ENCODE measurements around the gene CTNNBIP1. TPM values are rescaled to one million over a fixed set of nuclear protein-coding genes. Genes with fewer than 3 reads are reported as not detected.

The CTNNBIP1 gene
- total RNA-seq, 2 experiments from 2014 or later: 9.0 to 9.6 TPM

DNA sequence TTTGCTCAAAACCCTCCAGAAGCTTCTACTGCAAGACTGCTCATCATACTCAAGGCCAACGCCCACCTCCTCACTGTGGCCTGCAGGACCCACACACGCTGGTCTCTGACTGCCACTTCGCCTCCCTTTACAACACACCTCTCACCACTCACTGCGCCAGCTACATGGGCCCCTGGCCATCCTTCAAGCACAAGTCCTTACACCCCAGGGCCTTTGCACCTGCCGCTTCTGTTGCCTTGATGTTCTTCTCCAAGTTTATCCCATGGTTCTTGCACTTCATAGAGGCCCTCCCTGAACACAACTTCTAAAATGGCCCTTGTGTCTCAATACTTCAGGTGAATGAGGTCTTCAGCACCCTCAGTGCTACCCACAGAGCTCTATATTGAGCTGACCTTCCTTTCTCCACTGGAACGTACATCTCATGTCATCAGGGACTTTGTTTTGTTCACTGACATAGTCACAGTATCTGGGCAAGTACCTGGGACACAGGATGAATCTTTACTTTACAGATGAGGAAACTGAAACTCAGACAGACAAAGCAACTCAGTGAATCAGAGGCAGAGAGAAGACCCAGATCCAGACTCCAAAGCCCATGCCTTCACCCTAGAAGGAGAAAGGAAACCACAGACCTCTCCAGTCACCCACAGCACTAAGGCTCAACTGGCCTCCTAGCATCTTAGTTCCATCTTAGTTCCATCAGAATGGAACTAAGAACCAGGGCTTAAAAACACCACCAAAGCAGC is 51.6 kb downstream of the CTNNBIP1 start:
- POLR2A ChIA-PET: interaction anchor here (0.9 kb wide), 1 partner anchor 84 kb away, joined by 4 read pairs; no protein-coding TSS in a partner anchor
- no peak overlapping the region for H3K4me3 Mint-ChIP-seq
- DNase-seq (no peak), ATAC-seq (peak; percentile 49)
- H3K36me3 Mint-ChIP-seq (ENCODE audit: low read depth): peaks cover 9% of the 10 kb centered on the region
- no peak overlapping the region for H3K27ac Mint-ChIP-seq
- H3K27me3 Mint-ChIP-seq: no peaks in the 10 kb centered on the region
- intact Hi-C loops (cut with micrococcal nuclease): no loop called here
- no peak for TF ChIP-seq CTCF (IDR thresholded peaks at IDR 0.05)
- CTCF ChIA-PET: interaction anchor here (1.0 to 4.7 kb wide), 4 partner anchors 9 to 74 kb away, joined by 4 to 37 read pairs (median 6); no protein-coding TSS in a partner anchor
- peaks cover 8% of the 10 kb centered on the region for H3K4me1 Mint-ChIP-seq (ENCODE audit: low read depth)
- peaks cover 6% of the 10 kb centered on the region for H3K9me3 Mint-ChIP-seq

DNA sequence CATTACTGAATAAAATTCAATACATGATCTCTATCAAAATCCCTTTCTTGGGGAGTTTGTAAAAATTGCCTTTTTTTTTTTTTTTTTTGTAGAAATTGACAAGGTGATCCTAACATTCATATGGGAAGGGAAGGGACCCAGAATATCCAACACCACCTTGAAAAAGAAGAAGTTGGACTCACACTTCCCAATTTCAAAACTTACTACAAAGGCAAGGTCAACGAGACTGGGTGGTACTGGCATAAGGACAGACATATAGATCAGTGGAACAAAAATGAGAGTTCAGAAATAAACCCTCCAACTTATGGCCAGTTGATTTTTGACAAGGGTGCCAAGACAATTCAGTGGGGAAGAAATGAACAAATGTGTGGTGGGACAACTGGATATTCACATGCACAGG is 54.9 kb downstream of the CTNNBIP1 start:
- Mint-ChIP-seq H3K27me3 (peaks cover under 1% of the 10 kb centered on the region), H3K9me3 (peaks cover 6% of the 10 kb centered on the region), H3K27ac (no peak overlapping the region), H3K4me3 (no peak overlapping the region), H3K4me1 (ENCODE audit: low read depth) (peaks cover 15% of the 10 kb centered on the region), H3K36me3 (ENCODE audit: low read depth) (peaks cover 9% of the 10 kb centered on the region)
- ChIA-PET POLR2A (no interaction called here), CTCF (interaction anchor here (1.6 kb wide), 1 partner anchor 133 kb away, joined by 3 read pairs; no protein-coding TSS in a partner anchor)
- intact Hi-C loops (cut with micrococcal nuclease): no loop called here
- ATAC-seq: no peak
- TF ChIP-seq CTCF (IDR thresholded peaks at IDR 0.05): no peak
- DNase-seq: no peak

GRCh38 chr1:9853249-9853595 is 56.8 kb downstream of the CTNNBIP1 start:
- intact Hi-C loops (cut with micrococcal nuclease): no loop called here
- CTCF ChIA-PET: interaction anchor here (0.9 to 1.7 kb wide), 5 partner anchors 8 to 69 kb away, joined by 3 to 7 read pairs (median 3); no protein-coding TSS in a partner anchor
- Mint-ChIP-seq H3K4me1 (ENCODE audit: low read depth) (peaks cover 11% of the 10 kb centered on the region), H3K36me3 (ENCODE audit: low read depth) (peaks cover 9% of the 10 kb centered on the region), H3K27ac (no peak overlapping the region), H3K9me3 (peaks cover 6% of the 10 kb centered on the region), H3K4me3 (no peak overlapping the region), H3K27me3 (peaks cover 2% of the 10 kb centered on the region)
- TF ChIP-seq CTCF (IDR thresholded peaks at IDR 0.05): no peak
- ATAC-seq (no peak), DNase-seq (no peak)
- POLR2A ChIA-PET: no interaction called here

GRCh38 chr1:9852410-9853248 is 57.4 kb downstream of the CTNNBIP1 start:
- DNase-seq (no peak), ATAC-seq (no peak)
- no peak overlapping the region for H3K4me3 Mint-ChIP-seq
- peaks cover 2% of the 10 kb centered on the region for H3K27me3 Mint-ChIP-seq
- ChIA-PET CTCF (interaction anchor here (0.9 to 1.6 kb wide), 6 partner anchors 8 to 68 kb away, joined by 3 to 5 read pairs (median 3); no protein-coding TSS in a partner anchor), POLR2A (no interaction called here)
- H3K9me3 Mint-ChIP-seq: peaks cover 6% of the 10 kb centered on the region
- peaks cover 9% of the 10 kb centered on the region for H3K36me3 Mint-ChIP-seq (ENCODE audit: low read depth)
- no peak for TF ChIP-seq CTCF (IDR thresholded peaks at IDR 0.05)
- H3K27ac Mint-ChIP-seq: no peak overlapping the region
- intact Hi-C loops (cut with micrococcal nuclease): no loop called here
- peaks cover 11% of the 10 kb centered on the region for H3K4me1 Mint-ChIP-seq (ENCODE audit: low read depth)
